SH-SY5Y (cell line): ENCODE data around the gene HSPG2.

Experiments used
- GATA2 ChIP-seq: IDR thresholded peaks from 2 replicates; pipeline ENCODE4 v1.6.1; 2011; ENCODE audit warnings: mild to moderate bottlenecking, low read depth, low read length
- GATA3 ChIP-seq: IDR thresholded peaks from 2 replicates; pipeline ENCODE4 v1.6.1; 2011; ENCODE audit warnings: low read depth, mild to moderate bottlenecking, low read length, moderate library complexity

GRCh38 chr1:21868941-21869454, 68.1 kb downstream of the HSPG2 start:
- no peak for TF ChIP-seq GATA2
- TF ChIP-seq GATA3, result no peak
